OCI-LY1 (cell line): ENCODE results near the gene KIDINS220.

Source experiments
- H2AFZ ChIP-seq: fragments of 200-600 bp; sonication (generic), shearing (Covaris generic); 2 replicates; pipeline ENCODE4 v1.6.0; 2014; ENCODE audit warnings: antibody characterized with exemption, mild to moderate bottlenecking, low read length
- H3F3A ChIP-seq: fragments of 200-600 bp; sonication (generic), shearing (Covaris generic); 2 replicates; pipeline ENCODE4 v1.6.0; 2014; ENCODE audit warnings: mild to moderate bottlenecking, antibody characterized with exemption, low read length, moderate library complexity; ENCODE audit not compliant: insufficient read depth
- H3K27ac ChIP-seq: fragments of 200-600 bp; sonication (generic); 2 replicates; pipeline ENCODE4 v1.5.1; 2014; ENCODE audit warnings: low read length, mixed run types, mild to moderate bottlenecking, low read depth; ENCODE audit not compliant: poor library complexity, severe bottlenecking
- H3K27me3 ChIP-seq: fragments of 200-600 bp; sonication (generic); 2 replicates; pipeline ENCODE4 v1.6.0; 2014; ENCODE audit warnings: antibody characterized with exemption, mild to moderate bottlenecking, low read length, moderate library complexity; ENCODE audit not compliant: insufficient read depth
- H3K36me3 ChIP-seq: fragments of 200-600 bp; sonication (generic); 2 replicates; pipeline ENCODE4 v1.6.1; 2014; ENCODE audit warnings: mild to moderate bottlenecking, antibody characterized with exemption, low read length, moderate library complexity, mixed read lengths; ENCODE audit not compliant: insufficient read depth
- H3K4me1 ChIP-seq: fragments of 200-600 bp; sonication (generic); 2 replicates; pipeline ENCODE4 v1.5.1; 2014; ENCODE audit warnings: mild to moderate bottlenecking, low read length, moderate library complexity; ENCODE audit not compliant: insufficient read depth, severe bottlenecking
- H3K4me2 ChIP-seq: fragments of 200-600 bp; sonication (generic), shearing (Covaris generic); 2 replicates; pipeline ENCODE4 v1.6.1; 2014; ENCODE audit warnings: low read length
- H3K4me3 ChIP-seq: fragments of 200-600 bp; sonication (generic); 2 replicates; pipeline ENCODE4 v1.5.1; 2014; ENCODE audit warnings: low read length, low read depth, mild to moderate bottlenecking, mixed read lengths; ENCODE audit not compliant: poor library complexity, severe bottlenecking
- H3K79me2 ChIP-seq: fragments of 200-600 bp; shearing (Covaris generic); 2 replicates; pipeline ENCODE4 v1.6.1; 2016; ENCODE audit warnings: mixed run types, low read length, mixed read lengths; ENCODE audit not compliant: insufficient read depth
- H3K9ac ChIP-seq: fragments of 200-600 bp; sonication (generic), shearing (Covaris generic); 2 replicates; pipeline ENCODE4 v1.6.1; 2014; ENCODE audit warnings: mild to moderate bottlenecking, low read length, mixed read lengths
- H3K9me2 ChIP-seq: fragments of 200-600 bp; sonication (generic), shearing (Covaris generic); 2 replicates; pipeline ENCODE4 v1.6.1; 2014; ENCODE audit warnings: low read depth, mild to moderate bottlenecking, low read length, mixed read lengths
- H3K9me3 ChIP-seq: fragments of 200-600 bp; shearing (Covaris generic); 2 replicates; pipeline ENCODE4 v1.6.1; 2014; ENCODE audit warnings: low read length, mixed read lengths
- H4K20me1 ChIP-seq: fragments of 200-600 bp; sonication (generic), shearing (Covaris generic); 2 replicates; pipeline ENCODE4 v1.6.0; 2016; ENCODE audit warnings: mild to moderate bottlenecking, low read length; ENCODE audit not compliant: insufficient read depth
- EZH2 ChIP-seq: fragments of 200-600 bp; sonication (generic), shearing (Covaris generic); IDR thresholded peaks from 2 replicates; pipeline ENCODE4 v1.8.0; 2017; ENCODE audit warnings: borderline replicate concordance, mixed run types, mild to moderate bottlenecking, antibody characterized with exemption, low read length, moderate library complexity, mixed read lengths
- TF ChIP-seq, protein P1 (sequence below): fragments of 200-600 bp; sonication (generic), shearing (Covaris generic); IDR thresholded peaks from 2 replicates; pipeline ENCODE4 v1.5.1; 2017; ENCODE audit warnings: mild to moderate bottlenecking, antibody characterized with exemption, low read length, moderate library complexity, mixed read lengths

The KIDINS220 gene

DNA sequence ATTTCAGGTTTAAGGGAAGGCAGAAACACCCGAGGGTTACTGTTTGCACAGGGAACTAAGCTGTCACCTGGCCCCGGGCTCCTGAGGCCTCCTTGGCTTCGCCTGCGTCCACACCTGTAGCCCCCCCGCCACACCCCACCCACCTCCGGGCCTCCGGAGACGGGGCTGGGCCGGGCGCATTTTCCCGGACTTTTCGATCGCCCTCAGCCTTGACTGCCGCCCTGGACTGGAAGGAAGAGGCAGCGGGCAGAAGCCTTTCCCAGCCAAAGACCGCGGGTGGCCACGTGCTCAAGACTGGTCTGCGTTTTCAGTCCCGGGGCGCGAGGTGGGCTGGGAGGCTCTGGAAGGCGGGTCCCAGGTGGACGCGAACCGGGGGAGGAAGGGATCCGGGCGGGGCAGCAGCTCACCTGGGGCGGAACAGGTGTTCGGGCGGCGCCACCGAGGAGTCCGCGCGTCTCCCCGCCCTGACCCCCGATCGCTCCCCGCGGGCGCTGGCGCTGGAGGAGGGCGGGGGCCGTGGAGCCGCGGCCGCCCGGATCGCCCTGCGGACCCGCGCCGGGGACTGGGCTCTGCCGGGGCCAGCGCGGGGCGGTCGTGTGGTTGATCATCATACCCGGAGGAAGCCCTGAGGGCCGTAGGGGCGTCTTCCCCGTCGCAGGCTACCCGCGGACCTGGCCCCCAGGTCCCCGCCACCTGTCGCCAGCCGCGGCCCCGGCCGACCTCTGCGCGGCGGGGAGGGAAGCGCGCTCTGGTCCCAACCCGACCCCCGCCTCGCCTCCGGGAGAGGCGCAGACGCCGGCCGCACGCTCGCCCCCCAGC lies 152.3 kb downstream of the KIDINS220 start:
- no peaks in the 10 kb centered on the region; the same call in 1 of the 2 replicates for H3K27me3 ChIP-seq
- H4K20me1 ChIP-seq, result no peaks in the 10 kb centered on the region
- H2AFZ ChIP-seq, result no peak overlapping the region
- H3K4me1 ChIP-seq, result peaks cover 29% of the 10 kb centered on the region
- 0 out of 2 replicates have a peak, but pooled peaks cover under 1% of the 10 kb centered on the region for H3F3A ChIP-seq
- H3K79me2 ChIP-seq, result peaks cover 21% of the 10 kb centered on the region
- H3K4me3 ChIP-seq, result peak overlapping the region; percentile 89
- H3K27ac ChIP-seq, result peak overlapping the region; percentile 89
- no peaks in the 10 kb centered on the region for H3K9me2 ChIP-seq
- H3K36me3 ChIP-seq, result peaks cover 23% of the 10 kb centered on the region
- H3K4me2 ChIP-seq, result peak overlapping the region; percentile 83
- H3K9ac ChIP-seq, result peak overlapping the region; percentile 87
- no peak for TF ChIP-seq EZH2
- TF ChIP-seq, protein P1, sequence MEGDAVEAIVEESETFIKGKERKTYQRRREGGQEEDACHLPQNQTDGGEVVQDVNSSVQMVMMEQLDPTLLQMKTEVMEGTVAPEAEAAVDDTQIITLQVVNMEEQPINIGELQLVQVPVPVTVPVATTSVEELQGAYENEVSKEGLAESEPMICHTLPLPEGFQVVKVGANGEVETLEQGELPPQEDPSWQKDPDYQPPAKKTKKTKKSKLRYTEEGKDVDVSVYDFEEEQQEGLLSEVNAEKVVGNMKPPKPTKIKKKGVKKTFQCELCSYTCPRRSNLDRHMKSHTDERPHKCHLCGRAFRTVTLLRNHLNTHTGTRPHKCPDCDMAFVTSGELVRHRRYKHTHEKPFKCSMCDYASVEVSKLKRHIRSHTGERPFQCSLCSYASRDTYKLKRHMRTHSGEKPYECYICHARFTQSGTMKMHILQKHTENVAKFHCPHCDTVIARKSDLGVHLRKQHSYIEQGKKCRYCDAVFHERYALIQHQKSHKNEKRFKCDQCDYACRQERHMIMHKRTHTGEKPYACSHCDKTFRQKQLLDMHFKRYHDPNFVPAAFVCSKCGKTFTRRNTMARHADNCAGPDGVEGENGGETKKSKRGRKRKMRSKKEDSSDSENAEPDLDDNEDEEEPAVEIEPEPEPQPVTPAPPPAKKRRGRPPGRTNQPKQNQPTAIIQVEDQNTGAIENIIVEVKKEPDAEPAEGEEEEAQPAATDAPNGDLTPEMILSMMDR, result no peak
- no peaks in the 10 kb centered on the region for H3K9me3 ChIP-seq

DNA sequence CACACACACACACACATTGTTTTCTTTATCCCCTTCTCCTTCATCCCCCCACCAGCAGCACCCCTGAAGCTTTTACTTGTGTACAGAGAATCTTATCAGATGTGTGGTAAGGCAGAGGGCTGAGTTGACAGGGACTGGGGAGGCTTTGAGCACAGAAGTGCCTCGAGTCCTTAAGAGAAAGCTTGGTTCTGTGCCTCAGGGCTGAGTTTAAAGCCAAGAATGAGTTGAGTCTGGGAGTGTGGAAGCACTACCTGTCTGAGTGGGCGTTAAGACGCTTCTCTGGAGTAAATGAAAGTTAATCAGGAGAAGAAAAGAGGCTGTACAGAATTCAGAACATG lies 152.9 kb downstream of the KIDINS220 start:
- Histone ChIP-seq H3K9ac (peak overlapping the region; percentile 87), H3F3A (peaks cover 5% of the 10 kb centered on the region; the same call in 1 of the 2 replicates), H3K36me3 (peaks cover 23% of the 10 kb centered on the region), H2AFZ (no peak overlapping the region), H3K4me2 (peak overlapping the region; percentile 83), H3K79me2 (peaks cover 21% of the 10 kb centered on the region), H4K20me1 (no peaks in the 10 kb centered on the region), H3K9me3 (no peaks in the 10 kb centered on the region), H3K4me3 (peak overlapping the region; percentile 89), H3K27ac (peak overlapping the region; percentile 89), H3K9me2 (no peaks in the 10 kb centered on the region), H3K4me1 (peaks cover 35% of the 10 kb centered on the region), H3K27me3 (no peaks in the 10 kb centered on the region; the same call in 1 of the 2 replicates)
- no peak for TF ChIP-seq EZH2
- TF ChIP-seq, protein P1, result no peak

DNA sequence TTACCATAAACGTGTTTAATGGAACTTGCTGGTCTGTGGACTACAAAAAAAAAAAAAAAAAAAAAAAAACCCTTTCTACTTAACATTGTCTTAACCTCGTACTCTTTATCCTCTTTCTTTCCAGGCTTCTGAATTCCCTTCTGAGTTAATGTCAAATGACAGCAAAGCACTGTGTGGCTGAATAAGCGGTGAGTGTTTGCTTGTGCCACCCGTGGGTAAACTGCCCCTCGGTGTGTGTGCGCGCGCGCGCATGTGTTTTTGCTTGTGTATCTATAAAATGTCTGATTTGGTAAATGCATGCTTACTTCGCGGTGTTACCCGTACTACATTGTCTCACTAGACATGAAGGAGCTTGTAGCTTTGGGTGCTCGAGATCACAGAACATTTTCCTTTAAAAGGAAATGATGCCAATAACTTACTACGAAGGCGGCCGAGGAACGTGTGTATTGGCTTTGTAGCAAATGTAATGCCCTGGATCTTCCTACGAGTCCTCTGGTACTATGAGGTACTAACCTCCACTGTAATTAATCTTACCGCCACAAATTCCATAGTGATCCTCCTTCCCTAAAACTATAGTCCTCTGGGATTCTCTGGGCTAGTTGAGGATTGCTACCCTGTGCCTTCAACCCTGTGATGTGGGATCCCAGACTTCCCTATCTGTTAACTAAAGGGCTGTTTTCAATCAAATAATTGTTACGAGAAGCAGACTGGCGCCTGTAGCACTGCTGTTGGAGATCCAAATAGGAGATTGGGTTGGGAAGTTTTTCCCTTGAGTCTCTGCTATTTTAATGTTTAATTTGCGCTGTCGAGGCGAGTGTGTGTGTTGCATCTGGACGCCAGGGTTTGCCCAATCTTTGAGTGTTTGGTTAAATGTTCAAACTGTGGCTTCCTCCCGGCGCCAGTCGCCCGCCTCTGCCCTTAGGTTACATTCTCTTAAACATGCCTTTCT lies 154.4 kb downstream of the KIDINS220 start:
- H3F3A ChIP-seq, result peaks cover 5% of the 10 kb centered on the region; the same call in 1 of the 2 replicates
- H3K9me3 ChIP-seq, result no peaks in the 10 kb centered on the region
- H3K79me2 ChIP-seq, result peaks cover 21% of the 10 kb centered on the region
- TF ChIP-seq, protein P1, result no peak
- no peak for TF ChIP-seq EZH2
- no peak overlapping the region for H2AFZ ChIP-seq
- H3K4me2 ChIP-seq, result peak overlapping the region; percentile 83
- no peaks in the 10 kb centered on the region for H3K9me2 ChIP-seq
- H3K4me1 ChIP-seq, result peaks cover 42% of the 10 kb centered on the region
- no peaks in the 10 kb centered on the region for H3K27me3 ChIP-seq
- H3K27ac ChIP-seq, result peak overlapping the region; percentile 89
- peak overlapping the region; percentile 89 for H3K4me3 ChIP-seq
- H3K9ac ChIP-seq, result peak overlapping the region; percentile 87
- peaks cover 23% of the 10 kb centered on the region for H3K36me3 ChIP-seq
- H4K20me1 ChIP-seq, result no peaks in the 10 kb centered on the region
